K562 (cell line): ENCODE results near the gene CD2. TPM values are rescaled to one million over a fixed set of nuclear protein-coding genes. Genes with fewer than 3 reads are reported as not detected.
A peak's percentile ranks its signal among the peaks of the same experiment; 100 is the strongest.

Experiments used
- ATAC-seq: fragments of 200-7000 bp; cut with Tn5 transposase; 3 replicates; pipeline ENCODE4 v1.9.1; 2020; ENCODE audit warnings: moderate library complexity
- BruUV-seq: library from RNA; stranded (reverse); fragments of 400-500 nt; replicated peaks from 2 replicates; lab custom pipeline; 2021; lab: Mats Ljungman, UMichigan
- CTCF ChIA-PET: fragments of 300-600 bp; formaldehyde crosslinking; extraction: SDS; loops from one replicate; lab custom pipeline; 2021; ENCODE audit warnings: low intra/inter-chr PET ratio; lab: Yijun Ruan, JAX
- POLR2A ChIA-PET: fragments of 300-600, 350-650 bp; sonication (Branson Sonifier 250); formaldehyde crosslinking; extraction: SDS; loops from one replicate; lab custom pipeline; 2021; ENCODE audit warnings: antibody characterized with exemption, inconsistent platforms; lab: Yijun Ruan, JAX
- DNase-seq, 4 experiments: peaks; one replicate each; pipeline versions ENCODE4 v3.0.0 to v3.0.0-alpha.2; 2011 to 2018; ENCODE audit warnings: low spot score in 3 of 4, mixed read lengths in 3 of 4; ENCODE audit errors: extremely low read depth in 1 of 4
- FAIRE-seq: peaks from 2 replicates; lab custom pipeline; 2011; peaks lifted over from hg19 to GRCh38; lab: Jason Lieb, UNC
- H2AFZ ChIP-seq: 2 replicates; pipeline ENCODE4 v1.6.0; 2011; ENCODE audit warnings: low read depth, low read length, control low read depth, inconsistent platforms
- H3K27ac ChIP-seq: fragments of 200-600 bp; 3 replicates; pipeline ENCODE4 v1.8.0; 2011; ENCODE audit warnings: low read depth, mild to moderate bottlenecking, control low read depth, inconsistent platforms, low read length, moderate library complexity, mixed read lengths; ENCODE audit errors: extremely low read depth
- H3K27me3 ChIP-seq, 2 experiments: fragments of 300-600 bp in 1 of 2; 2 replicates in 1 of 2; 3 replicates in 1 of 2; pipeline versions ENCODE4 v1.6.0 to v1.8.0; 2011; ENCODE audit warnings: inconsistent platforms in 2 of 2, low read length in 2 of 2, mild to moderate bottlenecking in 1 of 2, mixed read lengths in 1 of 2, moderate library complexity in 1 of 2; ENCODE audit not compliant: control insufficient read depth in 2 of 2, insufficient read depth in 2 of 2
- H3K36me3 ChIP-seq: fragments of 300-600 bp; 3 replicates; pipeline ENCODE4 v1.8.0; 2011; ENCODE audit warnings: mild to moderate bottlenecking, low read length, inconsistent platforms; ENCODE audit not compliant: control insufficient read depth, insufficient read depth
- H3K4me1 ChIP-seq, 2 experiments: fragments of 200-600 bp in 1 of 2; replicated peaks in 1 of 2; 2 replicates in 1 of 2; 3 replicates in 1 of 2; pipeline versions ENCODE4 v1.5.1 to v1.8.0; 2011; ENCODE audit warnings: inconsistent platforms in 2 of 2, low read length in 2 of 2, mild to moderate bottlenecking in 1 of 2, mixed read lengths in 1 of 2, moderate library complexity in 1 of 2; ENCODE audit not compliant: control insufficient read depth in 2 of 2, insufficient read depth in 2 of 2
- H3K4me2 ChIP-seq: 2 replicates; pipeline ENCODE4 v1.6.1; 2011; ENCODE audit warnings: low read length, control low read depth, inconsistent platforms, mixed read lengths; ENCODE audit not compliant: insufficient read depth
- H3K4me3 ChIP-seq: fragments of 200-600 bp; sonication (generic), shearing (Covaris generic); 2 replicates; pipeline ENCODE4 v1.5.1; 2016; ENCODE audit warnings: control low read depth, inconsistent platforms
- H3K79me2 ChIP-seq: fragments of 200-600 bp; 3 replicates; pipeline ENCODE4 v1.8.0; 2011; ENCODE audit warnings: low read length, inconsistent platforms; ENCODE audit not compliant: control insufficient read depth, insufficient read depth
- H3K9ac ChIP-seq, 2 experiments: 2 replicates each; pipeline versions ENCODE4 v1.6.0 to v1.6.1; 2011; ENCODE audit warnings: low read depth in 2 of 2, low read length in 2 of 2, control low read depth in 1 of 2, inconsistent platforms in 1 of 2, mild to moderate bottlenecking in 1 of 2, mixed read lengths in 1 of 2; ENCODE audit not compliant: insufficient read depth in 1 of 2
- H3K9me1 ChIP-seq: one replicate; pipeline ENCODE4 v1.6.0; 2011; ENCODE audit warnings: inconsistent platforms, mild to moderate bottlenecking, low read length, moderate library complexity; ENCODE audit not compliant: control insufficient read depth, insufficient read depth
- H3K9me3 ChIP-seq: replicated peaks from 2 replicates; pipeline ENCODE4 v1.5.1; 2011; ENCODE audit warnings: low read depth, low read length, inconsistent platforms; ENCODE audit not compliant: control insufficient read depth, insufficient read depth
- H4K20me1 ChIP-seq: replicated peaks from 2 replicates; pipeline ENCODE4 v1.6.1; 2011; ENCODE audit warnings: low read length, inconsistent platforms, mixed read lengths; ENCODE audit not compliant: control insufficient read depth, insufficient read depth
- PTTG1 ChIP-seq: fragments of 450-650 bp; IDR thresholded peaks from 2 replicates; pipeline ENCODE4 v1.6.1; 2016; ENCODE audit warnings: low read depth, mild to moderate bottlenecking, missing genetic modification characterization, missing compliant biosample characterization
- ZBTB33 ChIP-seq: sonication (generic); formaldehyde crosslinking; IDR thresholded peaks from 2 replicates; pipeline ENCODE4 v1.8.1; 2023; ENCODE audit warnings: mild to moderate bottlenecking, missing genetic modification reagents
- WGBS: fragments of 100-300 bp; shearing (Covaris generic); methylation state at CpG from one replicate; pipeline ENCODE4 v1.1.6; 2016; ENCODE audit warnings: low coverage, mixed read lengths; ENCODE audit not compliant: insufficient coverage; ENCODE audit errors: missing lambda C conversion rate; 5-methylcytosine and 5-hydroxymethylcytosine counted together
- in situ Hi-C: fragments of 300-500 bp; cut with MboI; formaldehyde crosslinking; loops from 4 replicates; pipeline ENCODE4 v1.15.0; 2018; ENCODE audit warnings: inconsistent platforms, mixed read lengths
- intact Hi-C: fragments of 100-400 bp; cut with micrococcal nuclease; formaldehyde crosslinking; loops from 2 replicates; pipeline ENCODE4 v1.14.2; 2022
- polyA plus RNA-seq, 8 experiments: library from polyadenylated mRNA; depleted of rRNA in 4 of 8; stranded (reverse) in 5 of 8; unstranded in 3 of 8; fragments of >200 nt; fragmentation: Nextera tagmentation in 2 of 8; fragmentation: Illumina TruSeq in 1 of 8; extraction: Ambion mirVana in 2 of 8; extraction: Trizol in 1 of 8; gene quantifications; 2 replicates each; pipeline versions ENCODE4 v1.2.1 to v1.2.3, GENCODE V29; 2011 to 2014; ENCODE audit warnings: inconsistent platforms in 1 of 8, missing spikeins in 1 of 8
- total RNA-seq, 7 experiments: library from RNA; depleted of rRNA in 6 of 7; stranded (reverse); fragments of >200 nt in 6 of 7; fragmentation: Illumina TruSeq in 2 of 7; extraction: Trizol in 2 of 7; gene quantifications; 2 replicates each; pipeline versions ENCODE4 v1.2.1 to v1.2.3, GENCODE V29; 2011 to 2021; ENCODE audit warnings: low replicate concordance in 1 of 7

CD2 gene
- total and polyA plus RNA-seq, 9 of the 15 experiments (the other 6 are each of a cell fraction or from before 2014, with no cell fraction given) = 0.07 to 0.16 TPM; not detected in 7

- in situ Hi-C loops (no loop called here), intact Hi-C loops (no loop called here)
- Histone ChIP-seq H3K27me3 (no peaks in the 10 kb centered on the region), H3K9me3 (no peaks in the 10 kb centered on the region), H3K79me2 (no peaks in the 10 kb centered on the region), H3K27ac (no peak overlapping the region), H3K4me2 (no peak overlapping the region), H3K36me3 (no peaks in the 10 kb centered on the region), H3K4me3 (no peak overlapping the region), H3K9me1 (no peaks in the 10 kb centered on the region), H4K20me1 (no peaks in the 10 kb centered on the region), H3K9ac (no peak overlapping the region), H3K4me1 (peaks cover 2% of the 10 kb centered on the region in 2 experiments; a peak in 2 of 5 replicates), H2AFZ (0 out of 2 replicates have a peak overlapping the region, but pooled peaks have one; percentile 20)
- POLR2A ChIA-PET = interaction anchor here (0.6 kb wide), 1 partner anchor 20 kb away, joined by 3 read pairs; no protein-coding TSS in a partner anchor
- WGBS = 69% methylated on average over 29 of the region's 29 CpGs
- BruUV-seq = no TSS peak
- no peak for FAIRE-seq
- ATAC-seq = no peak
- DNase-seq = no peak
- TF ChIP-seq ZBTB33 (CRISPR knock-in tag) (peak; percentile 72; the same call in 1 of the 2 replicates), PTTG1 (tag) (no peak)
- CTCF ChIA-PET = no interaction called here
Measured at GRCh38 chr1:116775116-116775752, 21.0 kb downstream of the CD2 start.
